T-helper 1 cell treated with Interleukin-12 subunit alpha and Interleukin-12 subunit beta and Interleukin-4 antibody, amounts not matched to agents 30 ng/mL and 1 ng/mL, for 36 hours (primary cell): ENCODE measurements around the gene RASA3. TPM values are rescaled to one million over a fixed set of nuclear protein-coding genes. Genes with fewer than 3 reads are reported as not detected.

Experiments used
- intact Hi-C: fragments of 100-400 bp; cut with micrococcal nuclease; formaldehyde crosslinking; loops from one replicate; pipeline ENCODE4 v1.15.1; 2024
- total RNA-seq: library from RNA; stranded (reverse); gene quantifications from 2 replicates; pipeline ENCODE4 v1.2.3, GENCODE V29; 2022

The RASA3 gene
- total RNA-seq, 1 donor from 2014 or later = 99.4 TPM

DNA sequence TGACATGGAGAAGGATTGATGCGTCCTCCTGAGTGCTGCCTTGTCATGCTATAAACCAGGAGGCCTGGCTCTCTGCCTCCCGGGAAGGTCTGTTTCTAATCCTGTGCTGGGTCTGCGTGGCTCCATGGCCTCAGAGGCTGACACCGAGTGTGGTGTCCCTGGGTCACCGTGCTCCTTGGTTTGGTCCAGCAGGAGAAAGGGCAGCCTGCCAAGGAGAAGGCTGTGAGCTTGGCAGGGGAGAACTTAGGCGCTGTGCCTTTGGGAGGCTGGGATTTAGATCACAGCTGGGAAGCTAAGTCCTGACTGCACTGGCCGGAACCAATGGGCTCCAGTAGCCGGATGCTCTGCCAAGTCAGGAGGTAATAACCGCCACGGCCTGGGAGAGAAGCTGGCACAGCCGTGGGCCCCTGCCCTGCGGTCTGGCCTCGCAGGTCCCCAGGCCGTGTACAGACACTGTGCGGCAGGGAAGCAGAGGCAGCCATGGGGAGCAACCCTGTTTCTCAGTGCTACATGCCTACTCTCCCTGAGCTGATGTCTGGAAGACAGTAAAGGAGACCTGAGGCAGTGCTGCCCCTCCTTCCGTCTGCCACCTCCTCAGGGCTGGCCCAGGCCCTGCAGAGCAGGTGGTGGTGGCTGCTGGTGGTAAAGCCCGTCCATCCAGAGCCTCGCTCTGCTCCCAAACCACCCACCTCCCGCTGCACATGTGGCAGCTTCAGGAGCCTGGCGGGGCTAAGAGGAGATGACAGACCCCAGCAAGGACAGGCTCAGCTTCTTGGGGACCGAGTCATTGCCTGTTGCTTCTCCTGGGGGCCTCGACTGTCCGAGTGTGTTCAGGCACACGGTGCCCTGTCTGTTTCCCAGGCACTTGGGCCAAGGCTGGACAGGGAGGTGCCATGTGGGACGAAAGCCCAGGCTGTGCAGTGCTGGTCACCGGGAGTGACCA lies 203.5 kb downstream of the RASA3 start:
- intact Hi-C loops = no loop called here

Other genes with a start within 250 kb of the RASA3 start
- gene C13orf46, start 158.5 kb downstream of the RASA3 start, total RNA-seq = 6.5 and 6.6 TPM in 2 replicates
- gene CFAP97D2, start 46.6 kb upstream of the RASA3 start, total RNA-seq = 0.42 TPM in 1 of 2 replicates, not detected in the other
- gene CDC16, start 102.3 kb upstream of the RASA3 start, total RNA-seq = 78.5 and 79.1 TPM in 2 replicates
- 47.1 and 49.6 TPM in 2 replicates for gene UPF3A, start 149.0 kb upstream of the RASA3 start, total RNA-seq
- 31.0 and 32.8 TPM in 2 replicates for gene CHAMP1, start 181.9 kb upstream of the RASA3 start, total RNA-seq